Esophagus muscularis mucosa (tissue), 4 donors: ENCODE results near the gene DLGAP4.

Experiments used
- CTCF ChIP-seq, 3 experiments: fragments of 200-600 bp in 2 of 3; fragments of 450-650 bp in 1 of 3; sonication (generic) in 2 of 3; IDR thresholded peaks; one replicate each; pipeline ENCODE4 v1.5.1; 2017 to 2019; ENCODE audit warnings: antibody characterized with exemption in 3 of 3, mild to moderate bottlenecking in 2 of 3, moderate library complexity in 1 of 3
- EP300 ChIP-seq: sonication (generic); formaldehyde crosslinking; IDR thresholded peaks from one replicate; pipeline ENCODE4 v1.6.1; 2017; ENCODE audit warnings: antibody characterized with exemption
- POLR2A ChIP-seq: fragments of 450-650 bp; IDR thresholded peaks from one replicate; pipeline ENCODE4 v1.6.1; 2017; ENCODE audit warnings: antibody characterized with exemption, moderate library complexity, mild to moderate bottlenecking, low read depth
- POLR2AphosphoS5 ChIP-seq, 2 donors: sonication (generic); formaldehyde crosslinking; IDR thresholded peaks; one replicate each; pipeline ENCODE4 v1.6.1; 2017; ENCODE audit warnings: antibody characterized with exemption in 2 of 2

- TF ChIP-seq CTCF (IDR thresholded peaks at IDR 0.05): no peak
- TF ChIP-seq POLR2AphosphoS5 (IDR thresholded peaks at IDR 0.05): no peak
- no peak for TF ChIP-seq POLR2A
- TF ChIP-seq EP300: no peak
Measured at GRCh38 chr20:36547186-36548005, 241.3 kb downstream of the DLGAP4 start.
